HG03025 (cell line): ENCODE results near the gene CERT1.
A peak's percentile ranks its signal among the peaks of the same experiment; 100 is the strongest.
"Not testable (repeated sequence)": the region's sequence is repeated elsewhere in the genome, so short reads cannot be mapped to it uniquely, and the experiment has no call there.

Experiments used
- ATAC-seq: cut with Tn5 transposase; IDR thresholded peaks from one replicate; pipeline ENCODE4 v1.9.1; 2021; ENCODE audit warnings: mild to moderate bottlenecking, moderate library complexity; ENCODE audit not compliant: unreplicated experiment, low FRiP score

CERT1 gene

GRCh38 chr5:75361310-75361709 is 150.1 kb downstream of the CERT1 start:
- ATAC-seq: no peak

- no peak for ATAC-seq
Measured at GRCh38 chr5:75358117-75358516, 153.3 kb downstream of the CERT1 start.

- no peak for ATAC-seq
Measured at GRCh38 chr5:75356719-75357118, 154.7 kb downstream of the CERT1 start.

- no peak for ATAC-seq
Measured at GRCh38 chr5:75355236-75355635, 156.2 kb downstream of the CERT1 start.

GRCh38 chr5:75351139-75351926 is 160.1 kb downstream of the CERT1 start:
- no peak for ATAC-seq

GRCh38 chr5:75349663-75350062 is 161.8 kb downstream of the CERT1 start:
- ATAC-seq: no peak

- no peak for ATAC-seq
Measured at GRCh38 chr5:75348241-75348640, 163.2 kb downstream of the CERT1 start.

- no peak for ATAC-seq
Measured at GRCh38 chr5:75342836-75343235, 168.6 kb downstream of the CERT1 start.

- no peak for ATAC-seq
Measured at GRCh38 chr5:75341934-75342333, 169.5 kb downstream of the CERT1 start.

GRCh38 chr5:75340714-75341478 is 170.5 kb downstream of the CERT1 start:
- ATAC-seq: no peak

- no peak for ATAC-seq
Measured at GRCh38 chr5:75338408-75338807, 173.0 kb downstream of the CERT1 start.

- ATAC-seq: peak; percentile 6
Measured at GRCh38 chr5:75337366-75338021, 173.9 kb downstream of the CERT1 start.

- peak; percentile 99 for ATAC-seq
Measured at GRCh38 chr5:75336615-75337336, 174.7 kb downstream of the CERT1 start, which contains the start of gene HMGCR. TSS of gene HMGCR (plus strand) at chr5:75337220. CDS start at chr5:75342606, 5,386 bp downstream.

- ATAC-seq: peak; percentile 0
Measured at GRCh38 chr5:75335952-75336614, 175.3 kb downstream of the CERT1 start.

- no peak for ATAC-seq
Measured at GRCh38 chr5:75335486-75335885, 175.9 kb downstream of the CERT1 start.

GRCh38 chr5:75334413-75334812 is 177.0 kb downstream of the CERT1 start:
- ATAC-seq: not testable (repeated sequence)

- ATAC-seq: not testable (repeated sequence)
Measured at GRCh38 chr5:75333759-75334158, 177.7 kb downstream of the CERT1 start.

GRCh38 chr5:75331095-75332090 is 180.0 kb downstream of the CERT1 start:
- no peak for ATAC-seq

- no peak for ATAC-seq
Measured at GRCh38 chr5:75330404-75330803, 181.0 kb downstream of the CERT1 start.
